T-helper 2 cell treated with Interferon-gamma antibody and Interleukin-4, amounts not matched to agents 5 μg/mL and 100 μg/mL, for 36 hours (primary cell): ENCODE data around the gene P3R3URF.
"Not testable (repeated sequence)": the region's sequence is repeated elsewhere in the genome, so short reads cannot be mapped to it uniquely, and the experiment has no call there.

ENCODE experiments used
- DNase-seq: peaks from one replicate; pipeline ENCODE4 v3.0.0; 2021; ENCODE audit warnings: low spot score
- H3K27ac Mint-ChIP-seq: one replicate; pipeline ENCODE4 v1.8.0; 2021; ENCODE audit warnings: mild to moderate bottlenecking, mixed read lengths
- H3K27me3 Mint-ChIP-seq: one replicate; pipeline ENCODE4 v1.8.0; 2021; ENCODE audit warnings: low read depth, mixed read lengths
- H3K36me3 Mint-ChIP-seq: one replicate; pipeline ENCODE4 v1.8.0; 2021; ENCODE audit warnings: low read depth, mixed read lengths
- H3K4me1 Mint-ChIP-seq: one replicate; pipeline ENCODE4 v1.8.0; 2021; ENCODE audit warnings: low read depth, mixed read lengths
- H3K4me3 Mint-ChIP-seq: one replicate; pipeline ENCODE4 v1.8.0; 2022; ENCODE audit warnings: mild to moderate bottlenecking, moderate library complexity, mixed read lengths
- H3K9me3 Mint-ChIP-seq: one replicate; pipeline ENCODE4 v1.8.0; 2021; ENCODE audit warnings: mixed read lengths

The P3R3URF gene

DNA sequence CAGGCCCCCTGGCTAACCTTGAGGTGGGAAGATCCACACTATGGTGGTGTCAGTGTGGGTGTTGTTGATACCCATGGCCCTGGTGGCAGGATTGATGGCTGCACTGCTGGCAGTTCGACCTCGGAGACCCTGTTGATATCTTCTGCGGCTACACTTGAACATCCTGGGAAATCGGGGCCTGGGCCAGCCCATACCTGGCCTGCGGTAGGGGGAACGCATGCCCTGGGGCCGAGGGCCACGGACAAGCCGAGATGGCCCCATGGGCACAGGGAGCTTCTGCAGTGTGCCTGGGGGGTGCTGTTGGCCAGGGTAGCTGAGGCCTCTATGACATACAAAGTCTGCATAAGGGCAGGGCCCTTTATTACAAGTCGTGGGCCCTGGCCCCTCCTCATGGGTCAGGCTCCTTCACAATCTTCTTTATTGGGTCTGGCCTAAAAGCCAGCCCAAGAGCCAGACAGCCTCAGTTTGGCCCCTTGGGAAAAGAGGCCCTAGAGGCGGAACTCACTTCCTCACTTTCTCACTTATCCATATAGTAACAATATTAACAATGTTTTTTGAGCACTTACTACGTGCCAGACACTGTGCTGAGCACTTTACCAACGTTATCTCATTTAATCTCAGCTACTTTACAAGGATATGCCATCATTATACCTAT lies at the start of gene P3R3URF:
P3R3URF (minus strand) TSS at position 278 of the 655 bp plus-strand sequence; CDS start at position 261, 17 bp downstream.
- Mint-ChIP-seq H3K36me3 (no peaks in the 10 kb centered on the region), H3K4me3 (no peak within 1 kb of the TSS), H3K27ac (no peak within 1 kb of the TSS), H3K27me3 (peaks cover 2% of the 10 kb centered on the region), H3K4me1 (no peaks in the 10 kb centered on the region), H3K9me3 (no peaks in the 10 kb centered on the region)
- no peak for DNase-seq

DNA sequence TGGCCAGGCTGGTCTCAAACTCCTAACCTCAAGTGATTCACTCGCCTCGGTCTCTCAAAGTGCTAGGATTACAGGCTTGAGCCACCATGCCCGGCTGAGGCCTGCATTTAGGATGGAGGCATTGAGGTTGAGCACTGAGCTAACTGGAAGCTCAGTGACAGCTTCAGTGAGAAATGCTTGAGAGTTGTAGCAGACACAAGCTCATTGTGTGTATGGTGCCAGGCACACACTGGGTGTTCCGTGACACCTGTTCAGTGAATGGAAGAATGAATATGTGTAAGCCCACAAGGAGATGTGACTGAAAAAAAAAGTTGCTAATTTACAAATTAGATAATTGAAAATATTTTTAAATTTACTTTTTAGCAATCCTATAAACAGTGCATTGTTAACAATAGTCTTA lies 48.7 kb upstream of the P3R3URF start:
- no peaks in the 10 kb centered on the region for H3K9me3 Mint-ChIP-seq
- no peak overlapping the region for H3K4me3 Mint-ChIP-seq
- no peak overlapping the region for H3K27ac Mint-ChIP-seq
- no peaks in the 10 kb centered on the region for H3K27me3 Mint-ChIP-seq
- peaks cover 5% of the 10 kb centered on the region for H3K4me1 Mint-ChIP-seq
- no peaks in the 10 kb centered on the region for H3K36me3 Mint-ChIP-seq
- DNase-seq: no peak

DNA sequence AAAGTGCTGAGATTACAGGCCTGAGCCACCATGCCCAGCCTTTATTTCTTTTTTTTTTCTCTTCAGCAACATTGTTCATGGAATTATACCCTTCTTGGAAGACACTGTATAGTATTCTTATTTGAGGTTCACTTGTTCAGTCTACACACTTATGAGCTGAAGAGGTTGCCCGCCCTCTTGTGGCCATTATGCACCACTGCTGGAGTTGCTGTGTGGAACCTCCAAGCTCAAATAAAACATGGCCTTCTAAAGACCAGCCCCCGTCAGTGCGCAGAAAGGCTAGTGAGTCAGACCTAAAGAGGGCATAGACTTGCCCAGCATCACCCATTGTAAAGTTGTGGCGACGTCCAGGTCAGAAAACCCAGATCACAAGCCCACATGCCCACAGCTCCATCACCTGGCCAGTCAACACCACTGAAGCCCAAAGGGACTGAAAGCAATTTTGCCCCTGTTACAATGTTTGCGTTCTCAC lies 47.2 kb upstream of the P3R3URF start:
- no peak overlapping the region for H3K27ac Mint-ChIP-seq
- H3K9me3 Mint-ChIP-seq: no peaks in the 10 kb centered on the region
- no peaks in the 10 kb centered on the region for H3K27me3 Mint-ChIP-seq
- H3K36me3 Mint-ChIP-seq: no peaks in the 10 kb centered on the region
- peak; percentile 53 for DNase-seq
- H3K4me3 Mint-ChIP-seq: no peak overlapping the region
- H3K4me1 Mint-ChIP-seq: peaks cover 3% of the 10 kb centered on the region

DNA sequence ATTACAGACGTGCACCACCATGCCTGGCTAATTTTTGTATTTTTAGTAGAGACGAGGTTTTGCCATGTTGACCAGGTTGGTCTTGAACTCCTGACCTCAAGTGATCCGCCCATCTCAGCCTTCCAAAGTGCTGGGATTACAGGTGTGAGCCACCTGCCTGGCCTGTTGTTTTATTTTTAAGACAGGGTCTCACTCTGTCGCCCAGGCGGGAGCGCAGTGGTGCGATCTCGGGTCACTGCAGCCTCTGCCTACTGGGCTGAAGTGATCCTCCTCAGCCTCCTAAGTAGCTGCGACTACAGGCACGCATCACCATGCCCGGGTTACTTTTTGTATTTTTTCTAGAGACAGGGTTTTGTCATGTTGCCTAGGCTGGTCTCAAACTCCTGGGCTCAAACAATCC lies 46.8 kb upstream of the P3R3URF start:
- DNase-seq, H3K27ac Mint-ChIP-seq, H3K27me3 Mint-ChIP-seq, H3K4me3 Mint-ChIP-seq, H3K9me3 Mint-ChIP-seq, H3K4me1 Mint-ChIP-seq, H3K36me3 Mint-ChIP-seq: not testable (repeated sequence)

DNA sequence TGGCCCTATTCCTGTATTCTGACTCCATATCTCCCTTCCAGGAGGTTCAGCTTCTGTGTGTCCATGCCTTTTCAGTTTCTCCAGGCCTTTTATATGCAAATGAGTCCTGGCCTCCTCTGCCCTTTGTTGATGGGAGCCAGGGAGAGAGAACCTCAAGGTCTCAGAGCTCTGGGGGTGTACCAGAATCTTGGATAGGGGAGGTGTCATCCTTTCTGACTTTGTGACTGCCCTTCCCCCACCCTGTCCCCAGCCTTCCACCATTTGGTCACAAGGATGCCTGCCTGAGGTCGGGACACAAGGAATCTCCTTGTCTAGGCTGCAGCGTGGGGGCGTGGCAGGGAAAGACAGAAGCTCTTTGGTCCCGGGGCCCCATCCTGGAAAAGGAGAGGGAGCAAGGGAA lies 45.5 kb upstream of the P3R3URF start:
- no peaks in the 10 kb centered on the region for H3K36me3 Mint-ChIP-seq
- H3K27me3 Mint-ChIP-seq: peaks cover 3% of the 10 kb centered on the region
- peaks cover 2% of the 10 kb centered on the region for H3K4me1 Mint-ChIP-seq
- no peak overlapping the region for H3K27ac Mint-ChIP-seq
- no peak for DNase-seq
- no peak overlapping the region for H3K4me3 Mint-ChIP-seq
- no peaks in the 10 kb centered on the region for H3K9me3 Mint-ChIP-seq

DNA sequence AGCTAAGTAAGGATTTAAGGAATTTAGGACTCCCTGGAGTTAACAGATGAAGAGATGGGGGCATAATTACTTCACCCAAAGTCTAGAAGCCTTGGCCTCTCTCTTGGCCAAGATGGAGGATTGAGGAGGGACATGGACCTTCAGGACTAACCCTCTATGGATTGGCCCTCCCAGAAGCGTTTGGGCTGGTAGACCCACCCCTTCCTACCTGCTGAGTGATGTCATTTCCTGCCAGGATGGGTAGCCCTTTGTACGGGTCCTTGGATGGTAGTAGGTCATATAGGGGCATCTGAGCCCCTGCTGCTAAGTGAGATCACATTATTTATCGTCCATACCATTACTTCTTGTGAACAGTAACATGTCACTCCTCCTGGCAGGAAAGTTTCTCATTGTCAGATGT lies 44.5 kb upstream of the P3R3URF start:
- DNase-seq: no peak
- H3K27ac Mint-ChIP-seq: no peak overlapping the region
- no peaks in the 10 kb centered on the region for H3K36me3 Mint-ChIP-seq
- no peak overlapping the region for H3K4me3 Mint-ChIP-seq
- H3K27me3 Mint-ChIP-seq: peaks cover 4% of the 10 kb centered on the region
- H3K4me1 Mint-ChIP-seq: peaks cover 2% of the 10 kb centered on the region
- no peaks in the 10 kb centered on the region for H3K9me3 Mint-ChIP-seq

DNA sequence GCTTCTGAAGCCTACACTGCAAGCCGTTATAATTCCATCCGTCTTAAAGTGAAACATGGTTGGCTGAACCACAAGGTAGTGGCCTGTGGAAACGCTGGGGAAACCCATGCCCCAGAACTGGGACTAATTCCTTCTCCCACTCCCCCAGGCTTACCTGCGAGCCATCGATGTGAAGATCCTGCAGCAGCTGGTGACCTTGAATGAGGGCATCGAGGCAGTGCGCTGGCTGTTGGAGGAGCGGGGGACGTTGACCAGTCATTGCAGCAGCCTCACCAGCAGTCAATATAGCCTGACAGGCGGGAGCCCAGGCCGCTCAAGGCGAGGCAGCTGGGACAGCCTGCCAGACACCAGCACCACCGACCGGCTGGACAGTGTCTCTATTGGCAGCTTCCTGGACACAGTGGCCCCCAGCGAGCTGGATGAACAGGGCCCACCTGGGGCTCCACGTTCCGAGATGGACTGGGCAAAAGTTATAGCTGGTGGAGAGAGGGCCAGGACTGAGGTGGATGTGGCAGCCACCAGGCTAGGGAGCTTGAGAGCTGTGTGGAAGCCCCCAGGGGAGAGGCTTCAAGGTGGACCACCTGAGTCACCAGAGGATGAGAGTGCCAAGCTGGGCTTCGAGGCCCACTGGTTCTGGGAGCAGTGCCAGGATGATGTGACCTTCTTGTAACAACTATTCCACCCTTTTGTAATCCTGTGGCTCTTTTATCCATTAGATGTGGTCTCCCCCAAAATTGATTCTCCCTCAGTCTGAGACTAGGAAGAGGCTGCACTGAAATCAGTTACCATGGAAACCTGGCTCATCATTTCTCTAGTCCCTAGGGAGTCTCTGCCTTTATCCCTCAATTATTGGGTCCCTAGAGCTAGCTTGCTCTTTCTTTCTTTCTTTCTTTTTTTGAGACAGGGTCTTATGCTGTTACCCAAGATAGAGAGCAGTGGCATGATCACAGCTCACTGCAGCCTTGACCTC lies 43.5 kb upstream of the P3R3URF start:
- H3K9me3 Mint-ChIP-seq: no peaks in the 10 kb centered on the region
- peaks cover 2% of the 10 kb centered on the region for H3K4me1 Mint-ChIP-seq
- no peak overlapping the region for H3K27ac Mint-ChIP-seq
- peaks cover 4% of the 10 kb centered on the region for H3K27me3 Mint-ChIP-seq
- DNase-seq: no peak
- no peak overlapping the region for H3K4me3 Mint-ChIP-seq
- H3K36me3 Mint-ChIP-seq: no peaks in the 10 kb centered on the region

DNA sequence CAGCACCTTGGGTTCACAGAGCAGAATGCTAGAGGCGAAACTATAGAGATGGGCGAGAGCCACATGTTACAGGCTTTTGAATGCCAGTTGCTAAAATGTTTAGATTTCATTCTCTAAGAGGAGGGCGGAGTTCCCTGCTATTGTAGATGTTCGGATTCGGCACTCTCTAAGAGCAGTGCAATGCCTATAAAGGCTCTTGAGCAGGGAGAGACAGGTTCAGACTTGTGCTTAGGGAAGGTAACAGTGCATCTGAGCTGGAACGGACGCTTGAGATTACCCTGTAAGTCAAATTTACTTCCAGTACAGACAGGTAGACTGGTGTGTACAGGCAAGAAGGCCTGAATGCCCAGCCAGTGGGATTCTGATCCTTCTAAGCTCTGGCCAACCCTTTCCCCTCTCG lies 42.2 kb upstream of the P3R3URF start:
- no peaks in the 10 kb centered on the region for H3K36me3 Mint-ChIP-seq
- H3K4me3 Mint-ChIP-seq: no peak overlapping the region
- DNase-seq: no peak
- H3K4me1 Mint-ChIP-seq: no peaks in the 10 kb centered on the region
- H3K9me3 Mint-ChIP-seq: no peaks in the 10 kb centered on the region
- H3K27ac Mint-ChIP-seq: no peak overlapping the region
- H3K27me3 Mint-ChIP-seq: peaks cover 4% of the 10 kb centered on the region

DNA sequence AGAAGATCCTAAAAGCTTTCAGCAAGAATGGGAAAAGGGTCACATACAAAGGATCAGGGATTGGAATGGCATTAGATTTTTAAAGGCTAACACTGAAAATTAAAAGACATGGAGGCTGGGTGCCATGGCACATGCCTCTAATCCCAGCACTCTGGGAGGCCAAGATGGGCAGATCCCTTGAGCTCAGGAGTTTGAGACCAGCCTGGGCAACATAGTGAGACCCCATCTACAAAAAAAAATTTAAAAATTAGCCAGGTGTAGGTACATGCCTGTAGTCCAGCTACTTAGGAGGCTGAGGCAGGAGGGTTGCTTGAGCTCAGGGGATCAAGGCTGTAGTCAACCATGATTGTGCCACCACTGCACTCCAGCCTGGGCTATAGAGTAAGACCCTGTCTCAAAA lies 39.2 kb upstream of the P3R3URF start:
- Mint-ChIP-seq H3K36me3 (no peaks in the 10 kb centered on the region), H3K4me3 (no peak overlapping the region), H3K4me1 (no peaks in the 10 kb centered on the region), H3K9me3 (no peaks in the 10 kb centered on the region), H3K27ac (no peak overlapping the region), H3K27me3 (peaks cover 4% of the 10 kb centered on the region)
- DNase-seq: no peak

DNA sequence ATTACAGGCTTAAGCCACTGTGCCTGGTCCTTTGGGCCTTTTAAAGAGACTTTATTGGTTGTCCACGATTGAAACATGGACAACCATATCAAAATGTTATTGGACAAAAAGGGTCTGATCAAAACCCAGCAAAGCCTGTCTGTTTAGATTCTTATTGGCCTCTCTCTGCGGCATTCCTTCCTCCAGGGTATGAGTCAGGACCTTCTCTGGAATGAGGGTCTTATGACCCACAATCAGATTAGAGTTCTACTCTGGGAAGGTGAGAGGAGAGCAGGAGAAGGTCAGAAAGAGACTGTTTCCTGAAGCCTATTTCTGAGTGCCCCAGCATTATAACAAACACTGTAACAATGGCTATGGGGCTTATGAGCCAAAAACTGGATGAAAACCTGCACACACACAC lies 34.8 kb upstream of the P3R3URF start:
- no peaks in the 10 kb centered on the region for H3K9me3 Mint-ChIP-seq
- no peak overlapping the region for H3K4me3 Mint-ChIP-seq
- H3K36me3 Mint-ChIP-seq: no peaks in the 10 kb centered on the region
- H3K27me3 Mint-ChIP-seq: no peaks in the 10 kb centered on the region
- DNase-seq: no peak
- no peaks in the 10 kb centered on the region for H3K4me1 Mint-ChIP-seq
- no peak overlapping the region for H3K27ac Mint-ChIP-seq

DNA sequence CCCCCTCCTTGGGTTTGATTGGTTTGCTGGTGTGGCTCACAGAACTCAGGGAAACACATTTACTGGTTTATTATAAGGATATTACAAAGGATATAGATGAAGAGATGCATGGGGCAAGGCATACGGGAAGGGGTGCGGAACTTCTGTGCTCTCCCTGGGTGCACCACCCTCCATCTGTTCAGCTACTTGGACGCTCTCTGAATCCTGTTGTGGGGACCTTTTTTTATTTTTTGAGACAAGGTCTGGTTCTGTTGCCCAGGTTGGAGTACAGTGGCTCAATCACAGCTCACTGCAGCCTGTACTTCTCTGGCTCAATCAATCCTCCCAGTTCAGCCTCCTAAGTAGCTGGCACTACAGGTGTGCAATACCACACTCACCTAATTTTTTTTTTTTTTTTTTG lies 34.3 kb upstream of the P3R3URF start:
- H3K36me3 Mint-ChIP-seq: no peaks in the 10 kb centered on the region
- DNase-seq: no peak
- no peaks in the 10 kb centered on the region for H3K4me1 Mint-ChIP-seq
- no peaks in the 10 kb centered on the region for H3K9me3 Mint-ChIP-seq
- H3K27ac Mint-ChIP-seq: no peak overlapping the region
- H3K4me3 Mint-ChIP-seq: no peak overlapping the region
- no peaks in the 10 kb centered on the region for H3K27me3 Mint-ChIP-seq

DNA sequence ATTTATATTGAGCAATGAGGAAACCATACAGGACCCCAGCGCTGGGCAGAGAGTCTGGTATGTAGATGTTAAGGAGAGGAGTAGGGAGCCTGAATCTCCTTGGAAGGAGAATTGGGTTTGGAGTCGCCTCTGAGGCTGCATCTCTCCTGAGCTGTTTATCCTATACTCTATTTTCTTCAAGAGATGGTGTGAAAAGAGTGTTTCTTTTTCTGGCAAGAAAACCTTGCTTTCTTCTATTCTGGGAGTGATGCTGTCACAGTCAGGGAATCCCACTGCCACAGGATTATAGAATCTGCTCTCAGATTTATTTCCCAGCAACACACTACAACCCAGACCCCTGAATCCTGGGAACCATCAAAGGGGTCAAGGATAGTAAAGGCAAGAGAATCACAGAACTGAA lies 30.1 kb upstream of the P3R3URF start:
- no peak overlapping the region for H3K27ac Mint-ChIP-seq
- no peaks in the 10 kb centered on the region for H3K9me3 Mint-ChIP-seq
- H3K4me3 Mint-ChIP-seq: no peak overlapping the region

DNA sequence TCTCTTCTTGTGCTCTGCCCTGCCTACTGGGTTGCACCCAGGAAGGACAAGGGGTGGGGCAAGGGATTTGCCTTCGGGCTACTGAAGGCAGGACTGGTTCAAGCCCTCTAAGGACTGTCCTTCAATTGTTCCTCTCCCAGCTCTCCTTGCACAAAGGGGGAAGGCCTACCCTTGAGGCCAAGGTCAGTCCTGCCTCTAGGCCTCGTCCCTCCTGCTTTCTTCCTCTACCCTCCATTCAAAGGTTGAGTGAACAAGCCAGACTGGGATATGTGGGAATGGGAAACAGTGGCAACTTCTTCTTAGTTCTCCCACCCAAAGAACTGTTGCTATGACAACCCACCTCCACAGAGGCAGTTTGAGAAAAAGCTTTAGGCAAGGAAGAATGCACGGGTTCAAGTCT lies 29.5 kb upstream of the P3R3URF start:
- no peak overlapping the region for H3K4me3 Mint-ChIP-seq
- H3K4me1 Mint-ChIP-seq: peaks cover 3% of the 10 kb centered on the region
- no peak overlapping the region for H3K27ac Mint-ChIP-seq

More for the DNA sequence above, 30.1 kb upstream of the P3R3URF start:
- no peak for DNase-seq
- H3K4me1 Mint-ChIP-seq: peaks cover 3% of the 10 kb centered on the region
- no peaks in the 10 kb centered on the region for H3K36me3 Mint-ChIP-seq
- H3K27me3 Mint-ChIP-seq: peaks cover 5% of the 10 kb centered on the region

DNA sequence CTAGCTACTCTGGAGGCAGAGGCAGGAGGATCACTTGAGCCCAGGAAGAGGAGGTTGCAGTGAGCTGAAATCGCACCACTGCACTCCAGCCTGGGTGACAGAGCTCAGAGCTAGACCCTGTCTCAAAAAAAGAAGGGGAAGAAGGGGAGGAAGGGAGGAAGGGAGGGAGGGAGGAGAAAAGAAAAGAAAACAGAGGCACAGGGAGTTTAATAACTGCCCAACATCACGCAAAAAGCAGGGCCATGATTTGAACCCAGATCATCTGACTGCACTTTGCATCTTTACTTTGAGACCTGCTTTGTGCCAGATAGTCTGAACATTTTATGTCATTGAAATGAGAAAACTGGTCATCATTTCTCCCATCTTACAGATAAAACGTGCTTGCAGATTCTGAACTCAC lies 28.9 kb upstream of the P3R3URF start:
- H3K4me3 Mint-ChIP-seq: no peak overlapping the region
- no peaks in the 10 kb centered on the region for H3K9me3 Mint-ChIP-seq
- no peak overlapping the region for H3K27ac Mint-ChIP-seq
- no peaks in the 10 kb centered on the region for H3K36me3 Mint-ChIP-seq
- peaks cover 5% of the 10 kb centered on the region for H3K27me3 Mint-ChIP-seq
- H3K4me1 Mint-ChIP-seq: peaks cover 3% of the 10 kb centered on the region
- DNase-seq: no peak

More for the DNA sequence above, 29.5 kb upstream of the P3R3URF start:
- Mint-ChIP-seq H3K9me3 (no peaks in the 10 kb centered on the region), H3K36me3 (no peaks in the 10 kb centered on the region), H3K27me3 (peaks cover 5% of the 10 kb centered on the region)
- DNase-seq: no peak
